Activated naive CD8-positive, alpha-beta T cell (primary cell): ENCODE results near the gene SETD3.

ENCODE experiments used
- H3K27ac Mint-ChIP-seq: one replicate; pipeline ENCODE4 v1.8.0; 2021; ENCODE audit warnings: mixed read lengths
- H3K27me3 Mint-ChIP-seq: one replicate; pipeline ENCODE4 v1.8.0; 2021; ENCODE audit warnings: mixed read lengths
- H3K36me3 Mint-ChIP-seq: one replicate; pipeline ENCODE4 v1.8.0; 2021; ENCODE audit warnings: mixed read lengths
- H3K4me1 Mint-ChIP-seq: one replicate; pipeline ENCODE4 v1.8.0; 2021; ENCODE audit warnings: low read depth, mixed read lengths
- H3K4me3 Mint-ChIP-seq: one replicate; pipeline ENCODE4 v1.8.0; 2021; ENCODE audit warnings: mild to moderate bottlenecking, mixed read lengths
- H3K9me3 Mint-ChIP-seq: one replicate; pipeline ENCODE4 v1.8.0; 2021; ENCODE audit warnings: low read depth, mixed read lengths

Gene SETD3

GRCh38 chr14:99463974-99464373 is 16.7 kb downstream of the SETD3 start:
- H3K9me3 Mint-ChIP-seq = no peaks in the 10 kb centered on the region
- no peak overlapping the region for H3K27ac Mint-ChIP-seq
- H3K4me1 Mint-ChIP-seq = peaks cover 28% of the 10 kb centered on the region
- no peak overlapping the region for H3K4me3 Mint-ChIP-seq
- no peaks in the 10 kb centered on the region for H3K27me3 Mint-ChIP-seq
- H3K36me3 Mint-ChIP-seq = peaks cover 9% of the 10 kb centered on the region

- peaks cover 10% of the 10 kb centered on the region for H3K4me1 Mint-ChIP-seq
- H3K27ac Mint-ChIP-seq = no peak overlapping the region
- no peaks in the 10 kb centered on the region for H3K9me3 Mint-ChIP-seq
- H3K27me3 Mint-ChIP-seq = no peaks in the 10 kb centered on the region
- no peak overlapping the region for H3K4me3 Mint-ChIP-seq
- H3K36me3 Mint-ChIP-seq = peaks cover 10% of the 10 kb centered on the region
These were observed 18.4 kb downstream of the SETD3 start for GRCh38 chr14:99462210-99462609.

- H3K27me3 Mint-ChIP-seq = no peaks in the 10 kb centered on the region
- peaks cover 8% of the 10 kb centered on the region for H3K4me1 Mint-ChIP-seq
- H3K27ac Mint-ChIP-seq = no peak overlapping the region
- H3K36me3 Mint-ChIP-seq = peaks cover 10% of the 10 kb centered on the region
- H3K9me3 Mint-ChIP-seq = no peaks in the 10 kb centered on the region
- H3K4me3 Mint-ChIP-seq = no peak overlapping the region
These were observed 19.1 kb downstream of the SETD3 start for GRCh38 chr14:99461411-99462085.

GRCh38 chr14:99460793-99461192 is 19.9 kb downstream of the SETD3 start:
- Mint-ChIP-seq H3K36me3 (peaks cover 10% of the 10 kb centered on the region), H3K4me1 (peaks cover 3% of the 10 kb centered on the region), H3K27ac (no peak overlapping the region), H3K9me3 (no peaks in the 10 kb centered on the region), H3K4me3 (no peak overlapping the region), H3K27me3 (no peaks in the 10 kb centered on the region)

- H3K27me3 Mint-ChIP-seq = no peaks in the 10 kb centered on the region
- peaks cover 12% of the 10 kb centered on the region for H3K36me3 Mint-ChIP-seq
- no peaks in the 10 kb centered on the region for H3K9me3 Mint-ChIP-seq
- no peak overlapping the region for H3K27ac Mint-ChIP-seq
- H3K4me3 Mint-ChIP-seq = no peak overlapping the region
- H3K4me1 Mint-ChIP-seq = peaks cover 3% of the 10 kb centered on the region
These were observed 21.1 kb downstream of the SETD3 start for GRCh38 chr14:99459481-99460100.

GRCh38 chr14:99454246-99454645 is 26.4 kb downstream of the SETD3 start:
- no peak overlapping the region for H3K4me3 Mint-ChIP-seq
- no peaks in the 10 kb centered on the region for H3K4me1 Mint-ChIP-seq
- no peaks in the 10 kb centered on the region for H3K27me3 Mint-ChIP-seq
- no peak overlapping the region for H3K27ac Mint-ChIP-seq
- no peaks in the 10 kb centered on the region for H3K9me3 Mint-ChIP-seq
- H3K36me3 Mint-ChIP-seq = peaks cover 7% of the 10 kb centered on the region

- H3K4me1 Mint-ChIP-seq = no peaks in the 10 kb centered on the region
- peaks cover 10% of the 10 kb centered on the region for H3K36me3 Mint-ChIP-seq
- H3K9me3 Mint-ChIP-seq = no peaks in the 10 kb centered on the region
- H3K27ac Mint-ChIP-seq = no peak overlapping the region
- H3K4me3 Mint-ChIP-seq = no peak overlapping the region
- H3K27me3 Mint-ChIP-seq = no peaks in the 10 kb centered on the region
These were observed 27.7 kb downstream of the SETD3 start for GRCh38 chr14:99452968-99453367.

GRCh38 chr14:99451234-99451633 is 29.4 kb downstream of the SETD3 start:
- Mint-ChIP-seq H3K36me3 (peaks cover 13% of the 10 kb centered on the region), H3K27ac (no peak overlapping the region), H3K4me1 (no peaks in the 10 kb centered on the region), H3K9me3 (no peaks in the 10 kb centered on the region), H3K27me3 (no peaks in the 10 kb centered on the region), H3K4me3 (no peak overlapping the region)

- H3K4me3 Mint-ChIP-seq = no peak overlapping the region
These were observed 30.4 kb downstream of the SETD3 start for GRCh38 chr14:99450266-99450665.

GRCh38 chr14:99447739-99448138 is 32.9 kb downstream of the SETD3 start:
- Mint-ChIP-seq H3K27me3 (no peaks in the 10 kb centered on the region), H3K36me3 (peaks cover 11% of the 10 kb centered on the region), H3K4me1 (no peaks in the 10 kb centered on the region), H3K27ac (no peak overlapping the region), H3K4me3 (no peak overlapping the region), H3K9me3 (no peaks in the 10 kb centered on the region)

More at GRCh38 chr14:99450266-99450665, 30.4 kb downstream of the SETD3 start:
- no peaks in the 10 kb centered on the region for H3K4me1 Mint-ChIP-seq
- no peaks in the 10 kb centered on the region for H3K27me3 Mint-ChIP-seq
- H3K27ac Mint-ChIP-seq = no peak overlapping the region
- no peaks in the 10 kb centered on the region for H3K9me3 Mint-ChIP-seq
- H3K36me3 Mint-ChIP-seq = peaks cover 13% of the 10 kb centered on the region

GRCh38 chr14:99445931-99446330 is 34.7 kb downstream of the SETD3 start:
- Mint-ChIP-seq H3K9me3 (no peaks in the 10 kb centered on the region), H3K27ac (no peak overlapping the region), H3K36me3 (peaks cover 20% of the 10 kb centered on the region), H3K27me3 (no peaks in the 10 kb centered on the region), H3K4me3 (no peak overlapping the region), H3K4me1 (peaks cover 8% of the 10 kb centered on the region)

- no peak overlapping the region for H3K4me3 Mint-ChIP-seq
- H3K4me1 Mint-ChIP-seq = peaks cover 27% of the 10 kb centered on the region
- no peaks in the 10 kb centered on the region for H3K9me3 Mint-ChIP-seq
- peaks cover 28% of the 10 kb centered on the region for H3K36me3 Mint-ChIP-seq
- H3K27me3 Mint-ChIP-seq = no peaks in the 10 kb centered on the region
- no peak overlapping the region for H3K27ac Mint-ChIP-seq
These were observed 38.7 kb downstream of the SETD3 start for GRCh38 chr14:99441918-99442317.

GRCh38 chr14:99441157-99441870 is 39.3 kb downstream of the SETD3 start:
- Mint-ChIP-seq H3K9me3 (no peaks in the 10 kb centered on the region), H3K36me3 (peaks cover 25% of the 10 kb centered on the region), H3K4me3 (no peak overlapping the region), H3K27ac (no peak overlapping the region), H3K4me1 (peaks cover 33% of the 10 kb centered on the region), H3K27me3 (no peaks in the 10 kb centered on the region)

GRCh38 chr14:99440278-99440677 is 40.4 kb downstream of the SETD3 start:
- Mint-ChIP-seq H3K9me3 (no peaks in the 10 kb centered on the region), H3K4me3 (no peak overlapping the region), H3K36me3 (peaks cover 28% of the 10 kb centered on the region), H3K4me1 (peaks cover 40% of the 10 kb centered on the region), H3K27ac (no peak overlapping the region), H3K27me3 (no peaks in the 10 kb centered on the region)

- peaks cover 42% of the 10 kb centered on the region for H3K4me1 Mint-ChIP-seq
- H3K27me3 Mint-ChIP-seq = no peaks in the 10 kb centered on the region
- H3K27ac Mint-ChIP-seq = no peak overlapping the region
- no peaks in the 10 kb centered on the region for H3K9me3 Mint-ChIP-seq
- H3K4me3 Mint-ChIP-seq = no peak overlapping the region
- H3K36me3 Mint-ChIP-seq = peaks cover 33% of the 10 kb centered on the region
These were observed 43.0 kb downstream of the SETD3 start for GRCh38 chr14:99437706-99438105.
